HG03575 (cell line): ENCODE measurements around the gene STRBP.
"Not testable (repeated sequence)": the region's sequence is repeated elsewhere in the genome, so short reads cannot be mapped to it uniquely, and the experiment has no call there.

Experiments
- ATAC-seq: cut with Tn5 transposase; IDR thresholded peaks from one replicate; pipeline ENCODE4 v1.9.1; 2021; ENCODE audit not compliant: unreplicated experiment, insufficient number of reproducible peaks, low FRiP score; ENCODE audit errors: extremely low read depth

STRBP gene

DNA sequence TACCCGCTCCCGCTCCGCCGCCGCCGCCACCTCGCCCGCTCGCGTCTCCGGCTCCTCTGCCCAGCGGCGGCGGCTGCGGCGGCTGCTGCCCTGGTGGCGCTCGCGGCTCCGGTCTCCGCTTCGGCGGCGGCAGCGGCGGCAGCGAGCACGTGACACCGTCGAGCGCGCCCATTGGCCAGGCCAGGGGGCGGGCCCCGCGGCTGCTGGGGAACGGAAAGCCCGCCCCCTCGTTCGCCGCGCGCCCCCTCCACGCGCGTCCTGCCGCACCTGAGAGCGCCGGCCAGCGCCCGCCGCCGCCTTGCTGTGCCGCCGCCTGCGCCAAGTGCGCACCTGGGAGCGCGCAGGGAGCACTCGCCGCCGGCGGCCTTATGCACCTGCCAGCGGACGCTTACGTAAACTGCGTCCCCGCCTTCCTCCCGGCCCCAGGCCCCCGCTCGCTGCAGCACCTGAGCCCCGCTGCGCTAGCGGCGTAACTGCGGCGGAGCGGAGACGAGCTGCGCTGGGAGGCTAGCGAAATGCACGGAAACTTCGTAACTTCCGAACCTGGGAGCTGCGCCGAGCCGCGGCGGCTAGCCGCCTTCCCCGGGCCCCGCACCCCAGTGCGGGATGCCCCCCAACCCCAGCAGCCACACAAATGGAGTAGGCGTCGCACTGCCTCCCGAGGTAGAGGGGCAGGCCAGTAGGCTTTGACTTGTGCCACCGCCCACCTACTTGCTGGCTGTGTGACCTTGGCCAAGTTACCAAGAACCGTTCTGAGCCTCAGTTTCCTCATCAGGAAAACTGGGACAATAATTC lies at the start of gene STRBP:
Gene STRBP (minus strand): TSS at position 122 of the 795 bp plus-strand sequence. CDS start 84,452 bp downstream, outside the sequence.
- peak; percentile 43 for ATAC-seq

DNA sequence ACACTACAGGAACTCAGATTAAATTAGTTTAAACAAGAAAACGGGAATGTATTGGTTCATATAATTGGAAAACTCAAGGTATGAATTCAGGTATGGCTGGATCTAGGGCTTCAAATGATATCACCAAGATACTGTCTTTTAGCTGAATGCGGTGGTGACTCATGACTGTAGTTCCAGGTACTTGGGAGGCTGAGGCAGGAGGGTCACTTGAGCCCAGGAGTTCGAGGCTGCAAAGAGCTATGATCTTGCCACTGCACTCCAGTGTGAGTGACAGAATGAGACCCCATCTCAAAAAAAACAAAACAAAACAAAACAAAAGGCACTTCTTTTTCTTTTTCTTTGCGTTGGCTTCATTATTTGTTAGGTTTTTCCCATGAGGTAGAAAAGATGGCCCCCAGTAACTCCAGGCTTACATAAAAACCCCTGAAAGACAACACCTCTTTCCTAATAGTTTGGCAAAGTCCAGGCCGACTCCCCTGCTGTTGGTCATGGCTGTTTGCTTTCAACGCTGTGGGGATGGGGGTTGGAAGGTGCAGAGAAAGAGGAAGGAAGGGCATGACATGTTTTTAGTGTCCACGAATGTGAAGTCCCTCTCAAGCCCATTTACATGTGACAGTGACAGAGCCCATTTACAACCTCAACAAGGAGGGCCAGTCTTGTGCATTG lies 47.8 kb upstream of the STRBP start:
- ATAC-seq: no peak

DNA sequence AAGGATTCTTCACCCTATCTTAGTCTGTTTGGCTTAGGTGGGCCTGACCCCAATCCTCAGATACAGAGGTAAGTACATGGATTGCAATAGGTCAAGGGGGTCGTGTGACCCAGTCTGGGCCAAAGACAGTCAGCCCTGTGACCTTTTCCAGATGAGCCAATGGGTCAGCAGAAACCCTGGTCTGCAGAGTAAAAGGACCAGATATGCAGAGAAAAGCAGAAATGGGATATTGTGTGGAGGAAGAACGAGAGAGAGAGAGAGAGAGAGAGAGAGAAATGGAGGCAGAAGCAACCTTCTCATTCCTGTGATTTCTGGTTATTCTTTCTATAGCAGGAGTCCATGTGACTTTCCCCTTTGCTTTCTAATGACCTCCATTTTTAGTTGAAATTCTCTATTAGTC lies 47.2 kb upstream of the STRBP start:
- ATAC-seq: no peak

DNA sequence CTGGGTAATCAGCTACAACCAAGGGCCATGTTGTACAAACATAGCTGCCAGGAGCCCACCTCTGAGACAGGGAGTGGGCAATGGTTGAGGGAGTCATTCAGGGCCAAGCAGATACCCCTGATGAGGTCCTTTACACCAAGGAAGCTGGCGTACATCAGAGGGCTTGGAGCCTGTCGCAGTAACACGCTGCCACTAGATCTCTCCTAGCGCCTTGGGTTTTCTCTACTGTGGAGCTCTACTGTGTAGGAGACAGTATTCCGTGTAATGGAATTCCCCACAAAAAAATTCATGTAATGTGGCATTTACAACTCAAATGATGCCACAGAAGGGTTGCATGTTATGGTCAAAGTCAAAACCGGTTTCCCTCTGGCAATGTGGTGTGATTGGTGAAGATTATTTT lies 46.2 kb upstream of the STRBP start:
- no peak for ATAC-seq

DNA sequence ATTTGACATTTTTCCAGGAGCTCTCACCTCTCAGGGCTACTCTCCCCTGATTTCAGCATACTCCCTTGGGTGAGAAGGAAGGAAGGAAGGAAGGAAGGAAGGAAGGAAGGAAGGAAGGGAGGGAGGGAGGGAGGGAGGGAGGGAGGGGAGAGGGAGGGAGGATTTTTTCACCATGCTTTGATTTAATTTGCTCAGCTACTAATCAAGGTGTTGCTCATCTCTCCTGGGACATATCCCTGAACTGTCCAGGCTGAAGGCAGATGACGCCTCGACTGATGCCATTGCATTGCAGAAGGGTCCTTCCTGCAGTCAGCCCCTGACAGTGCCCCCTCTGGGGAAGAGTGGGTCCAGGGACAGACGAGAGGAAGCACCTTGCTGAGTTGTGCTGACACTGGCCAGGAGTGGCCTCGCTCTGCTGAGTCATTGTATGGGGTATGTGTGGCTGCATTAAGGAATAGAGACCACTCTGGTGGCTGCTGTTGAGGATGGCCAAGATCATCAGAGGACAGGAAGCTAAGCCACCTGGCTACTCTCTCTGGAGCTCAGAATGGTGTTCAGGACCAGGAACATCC lies 44.0 kb upstream of the STRBP start:
- no peak for ATAC-seq

DNA sequence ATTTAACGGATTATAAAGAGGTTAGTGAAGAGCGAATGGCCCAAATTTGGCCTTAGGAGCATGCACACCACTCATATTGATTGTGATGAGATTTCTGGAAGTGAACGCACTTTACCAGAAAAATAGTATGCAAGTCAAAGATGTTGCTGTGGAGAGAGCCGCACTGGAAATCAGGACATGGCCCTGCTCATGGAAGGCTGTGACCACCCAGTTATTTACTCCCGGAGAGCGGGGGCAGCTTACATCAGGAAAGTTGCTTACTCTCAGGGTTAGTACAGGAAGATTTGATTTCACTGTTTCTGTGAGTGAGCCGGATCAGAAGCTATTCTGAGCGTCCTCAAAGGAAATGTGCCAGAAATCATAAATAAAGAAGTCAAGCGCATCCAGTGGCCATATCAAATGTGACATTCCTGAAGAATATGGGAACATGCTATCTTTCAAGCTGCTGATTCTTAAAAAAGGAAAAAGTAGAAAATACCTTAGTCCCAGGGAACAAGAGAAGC lies 42.9 kb upstream of the STRBP start:
- no peak for ATAC-seq

DNA sequence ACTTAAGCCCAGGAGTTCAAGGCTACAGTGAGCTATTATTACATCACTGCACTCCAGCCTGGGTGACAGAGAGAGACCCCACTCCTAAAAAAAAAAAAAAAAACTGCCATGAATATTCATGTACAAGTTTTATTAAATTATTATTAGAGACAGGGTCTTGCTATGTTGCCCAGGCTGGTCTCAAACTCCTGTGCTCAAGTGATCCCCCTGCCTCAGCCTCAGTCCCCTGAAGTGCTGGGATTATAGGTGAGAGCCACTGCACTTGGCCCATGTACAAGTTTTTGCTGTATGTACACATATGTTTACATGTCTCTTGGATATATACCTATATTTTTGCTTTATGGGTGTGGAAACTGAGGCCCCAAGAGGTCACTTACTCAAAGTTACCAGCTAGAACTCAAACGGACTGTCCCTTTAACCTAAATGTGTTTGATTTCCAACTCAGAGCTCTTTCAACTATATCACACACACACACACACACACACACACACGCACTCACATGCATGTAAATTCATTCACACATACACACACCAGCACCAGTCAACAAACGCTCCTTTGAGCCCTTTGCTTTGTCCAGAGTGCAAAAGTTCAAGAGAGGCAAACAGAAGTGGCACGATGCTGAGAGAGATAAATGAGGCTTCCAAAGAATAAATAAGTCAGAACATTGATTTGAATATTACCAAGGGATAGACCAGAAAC lies 42.3 kb upstream of the STRBP start:
- ATAC-seq: no peak

DNA sequence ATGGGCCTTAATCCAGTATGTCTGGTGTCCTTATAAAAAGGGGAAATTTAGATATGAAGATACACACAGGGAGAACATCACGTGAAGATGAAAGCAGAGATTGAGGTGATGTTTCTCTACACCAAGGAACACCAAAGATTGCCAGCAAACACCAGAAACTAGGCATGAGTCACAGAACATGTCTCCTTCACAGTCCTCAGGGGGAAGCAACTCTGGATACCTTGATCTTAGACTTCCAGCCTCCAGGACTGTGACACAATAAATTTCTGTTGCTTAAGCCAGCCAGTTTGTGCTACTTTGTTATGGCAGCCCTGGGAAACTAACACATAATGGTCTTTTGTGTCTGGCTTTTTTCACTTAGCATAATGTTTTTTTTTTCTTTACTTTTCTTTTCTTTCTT lies 41.2 kb upstream of the STRBP start:
- ATAC-seq: no peak

DNA sequence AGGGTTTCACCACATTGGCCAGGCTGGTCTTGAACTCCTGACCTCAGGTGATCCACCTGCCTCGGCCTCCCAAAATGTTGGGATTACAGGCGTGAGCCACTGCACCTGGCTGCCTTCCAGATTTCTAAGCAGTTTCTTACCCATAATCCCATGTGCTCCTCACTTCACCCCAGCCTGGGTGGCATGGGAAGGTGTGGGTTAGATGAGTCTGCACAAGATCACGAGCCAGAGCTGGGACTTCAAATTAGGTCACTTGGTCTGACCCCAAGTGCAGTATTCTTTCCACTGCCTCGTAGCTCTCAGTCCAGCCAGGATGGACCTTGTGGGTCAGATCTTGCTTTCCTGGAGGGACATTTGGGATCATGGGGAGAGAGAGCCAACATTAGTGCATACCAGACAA lies 37.5 kb upstream of the STRBP start:
- no peak for ATAC-seq

DNA sequence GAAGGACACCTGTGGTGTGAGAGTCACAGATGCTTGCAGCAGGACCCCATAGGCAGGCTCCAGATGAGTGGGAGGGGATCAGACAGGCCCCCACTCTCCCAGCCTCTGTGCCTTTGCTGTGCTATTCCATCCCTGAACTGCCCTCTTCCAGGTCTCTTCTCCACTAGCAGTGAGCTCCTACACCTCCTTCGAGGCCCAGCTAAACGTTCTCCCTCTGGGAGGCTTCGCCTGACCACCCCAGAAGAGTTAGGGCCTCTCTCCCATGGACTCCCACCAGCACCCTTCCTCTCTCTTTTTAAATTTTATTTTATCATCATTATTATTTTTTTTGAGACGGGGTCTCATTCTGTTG lies 35.9 kb upstream of the STRBP start:
- no peak for ATAC-seq

DNA sequence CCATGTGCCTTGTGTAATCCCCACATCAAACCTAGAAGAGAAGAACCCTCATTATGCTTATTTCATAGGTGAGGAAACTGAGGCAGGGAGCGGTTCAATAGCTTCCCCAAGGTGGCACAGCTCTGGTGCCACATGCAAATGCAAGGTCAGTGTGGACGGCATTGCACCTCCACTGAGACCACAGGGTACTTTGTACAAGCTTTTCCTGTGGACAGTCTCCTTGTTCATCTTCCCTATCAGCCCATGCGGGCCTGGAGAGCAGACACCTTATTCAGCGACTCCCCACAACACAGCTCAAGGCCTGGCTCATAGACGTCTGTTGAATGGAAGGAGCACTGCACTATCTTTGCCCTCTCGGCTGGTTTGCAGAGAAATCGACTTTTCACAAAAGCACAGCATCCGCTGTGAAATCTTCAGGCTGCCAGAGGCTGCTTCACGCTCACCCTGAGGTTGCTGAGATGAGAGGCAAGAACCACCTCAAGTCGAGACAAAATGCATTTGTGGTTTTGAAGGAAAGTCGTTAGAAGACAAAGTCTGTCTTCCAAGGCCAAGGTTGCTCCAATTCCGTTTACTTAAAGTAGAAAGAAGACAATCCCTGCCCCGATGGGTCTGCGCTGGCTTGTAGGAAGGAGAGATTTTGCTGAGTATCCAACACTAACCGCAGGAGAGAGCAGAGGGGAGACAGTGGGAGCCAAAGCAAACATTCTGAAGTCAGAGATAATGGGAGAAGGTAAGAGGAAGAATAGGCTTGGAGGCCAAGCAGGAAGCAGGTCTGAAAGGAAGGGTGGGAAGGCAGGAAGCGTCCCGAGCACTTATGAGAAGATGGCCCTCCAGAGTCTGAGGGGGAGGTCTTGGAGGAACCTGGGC lies 34.2 kb upstream of the STRBP start:
- no peak for ATAC-seq

DNA sequence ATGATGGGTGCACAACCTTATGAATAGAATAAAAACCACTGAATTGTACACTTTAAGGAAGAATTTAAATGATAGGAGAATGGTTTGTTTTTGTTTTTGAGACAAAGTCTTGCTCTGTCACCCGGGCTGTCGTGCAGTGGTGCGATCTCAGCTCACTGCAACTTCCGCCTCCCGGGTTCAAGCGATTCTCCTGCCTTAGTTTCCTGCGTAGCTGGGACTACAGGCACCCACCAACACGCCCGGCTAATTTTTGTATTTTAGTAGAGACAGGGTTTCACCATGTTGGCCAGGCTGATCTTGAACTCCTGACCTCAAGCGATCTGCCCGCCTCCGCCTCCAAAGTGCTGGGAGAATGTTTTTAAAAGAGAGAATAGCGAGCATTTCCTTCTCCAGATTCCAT lies 33.5 kb upstream of the STRBP start:
- ATAC-seq: not testable (repeated sequence)

DNA sequence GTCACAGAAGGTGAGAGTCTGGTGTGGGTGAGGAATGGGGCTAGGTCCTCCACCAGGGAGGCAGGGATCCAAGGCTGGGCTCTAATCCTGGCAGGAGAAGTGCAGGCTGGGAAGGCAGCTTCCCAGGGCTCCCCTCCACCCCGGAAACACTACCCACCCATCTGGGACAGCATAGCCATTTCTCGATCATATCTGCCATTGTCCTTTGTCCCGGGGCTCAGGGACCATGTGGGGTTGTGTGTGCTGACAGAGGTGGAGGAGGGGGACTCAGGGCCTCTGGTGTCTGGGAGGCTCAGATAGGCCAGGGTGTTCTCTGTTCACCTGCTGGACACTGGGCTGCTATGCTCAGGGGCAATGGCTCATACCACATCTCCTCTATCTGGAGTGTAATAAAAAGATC lies 32.2 kb upstream of the STRBP start:
- ATAC-seq: no peak

DNA sequence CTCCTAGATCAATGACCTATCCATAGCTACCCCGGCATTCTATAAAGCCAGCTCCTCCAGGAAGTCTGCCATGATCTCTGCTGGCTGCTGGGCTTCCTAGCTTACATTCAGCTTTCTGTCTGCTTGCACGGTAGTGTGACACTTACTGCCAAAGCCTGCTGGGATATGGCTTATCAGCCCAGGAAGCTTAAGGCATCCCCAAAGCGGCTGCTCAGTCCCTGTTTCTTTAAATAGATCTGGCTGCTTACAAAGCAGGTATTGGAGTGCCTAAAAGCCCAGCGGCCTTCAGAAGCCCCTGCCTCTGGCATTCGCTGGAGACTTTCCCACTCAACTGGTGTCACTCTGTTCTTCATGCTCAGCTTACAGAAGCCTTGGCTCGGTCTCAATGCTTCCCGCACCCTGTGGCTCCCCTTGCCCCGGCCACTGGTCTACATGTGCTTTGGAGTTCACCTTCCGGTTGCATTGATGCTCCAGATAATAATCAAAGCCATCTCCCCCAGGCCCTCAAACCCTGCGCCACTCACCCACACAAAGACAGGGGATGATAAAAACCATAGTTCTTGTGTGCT lies 31.3 kb upstream of the STRBP start:
- ATAC-seq: no peak

DNA sequence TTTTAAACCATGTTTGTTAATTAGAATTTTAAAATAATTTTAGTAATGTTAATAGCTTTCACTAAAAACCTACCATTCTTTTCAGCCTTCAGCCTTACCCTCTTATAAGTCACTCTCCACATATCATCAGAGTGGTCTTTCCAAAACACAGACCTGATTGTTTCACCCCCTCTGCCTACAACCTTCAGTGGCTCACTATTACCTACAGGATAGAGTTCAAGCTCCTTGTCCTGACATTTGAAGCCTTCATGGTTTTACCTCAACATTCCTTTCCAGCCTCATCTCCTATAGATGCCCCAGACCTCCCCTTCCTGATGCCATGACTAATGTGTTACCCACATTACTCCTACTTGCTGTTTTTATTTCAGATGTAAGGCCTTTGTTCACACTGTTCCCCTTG lies 27.8 kb upstream of the STRBP start:
- ATAC-seq: no peak

DNA sequence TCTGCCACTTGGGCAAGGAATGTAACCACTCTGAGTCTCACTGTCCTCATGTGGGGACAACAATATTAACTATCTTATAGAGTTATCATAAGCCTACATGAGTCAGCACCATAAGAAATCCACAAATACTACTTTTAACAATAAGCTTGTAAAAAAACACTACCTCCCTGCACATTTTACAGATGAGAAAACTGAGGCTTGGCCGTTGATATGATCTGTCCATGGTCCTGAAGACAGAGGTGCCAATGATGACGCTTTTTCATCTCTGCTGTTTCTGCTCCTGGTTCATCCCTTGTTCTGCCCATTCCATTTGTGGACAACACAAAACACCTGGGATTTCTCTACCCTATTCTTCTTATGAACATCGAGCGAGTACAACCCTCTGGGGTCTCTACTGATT lies 23.4 kb upstream of the STRBP start:
- no peak for ATAC-seq

DNA sequence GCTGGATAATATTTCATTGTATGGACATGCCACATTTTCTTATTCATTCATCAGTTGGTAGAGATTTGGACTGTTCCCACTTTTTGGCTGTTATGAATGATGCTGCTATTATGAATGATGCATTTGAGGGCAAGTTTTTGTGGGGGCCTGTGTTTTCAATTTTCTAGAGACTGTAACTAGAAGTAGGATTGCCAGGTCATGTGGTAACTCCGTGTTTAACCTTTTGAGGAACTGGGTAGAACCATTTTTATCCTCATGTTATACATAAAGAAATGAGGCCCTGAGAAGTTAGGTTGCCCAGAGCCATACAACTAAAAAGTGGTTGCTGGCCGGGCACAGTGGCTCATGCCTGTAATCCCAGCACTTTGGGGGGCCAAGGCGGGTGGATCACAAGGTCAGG lies 22.4 kb upstream of the STRBP start:
- ATAC-seq: no peak

DNA sequence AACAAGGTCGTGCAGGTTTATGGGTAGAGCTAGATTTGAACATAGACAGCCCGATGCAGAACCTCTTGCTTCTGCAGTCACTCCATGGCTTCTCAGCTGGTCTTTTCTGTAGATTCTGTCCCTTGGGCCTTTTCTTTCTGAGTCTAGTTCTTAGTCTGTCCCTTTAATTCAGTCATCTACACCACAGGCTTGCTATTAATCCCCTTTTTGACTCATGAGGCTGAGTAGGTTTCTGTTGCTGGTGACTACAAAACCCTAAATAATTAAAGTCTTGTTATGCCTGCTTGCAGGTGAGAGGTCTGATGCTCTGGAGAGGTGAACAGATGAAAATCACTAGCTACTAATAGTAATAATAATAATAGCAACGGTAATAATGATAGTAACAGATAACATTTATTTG lies 19.3 kb upstream of the STRBP start:
- no peak for ATAC-seq

DNA sequence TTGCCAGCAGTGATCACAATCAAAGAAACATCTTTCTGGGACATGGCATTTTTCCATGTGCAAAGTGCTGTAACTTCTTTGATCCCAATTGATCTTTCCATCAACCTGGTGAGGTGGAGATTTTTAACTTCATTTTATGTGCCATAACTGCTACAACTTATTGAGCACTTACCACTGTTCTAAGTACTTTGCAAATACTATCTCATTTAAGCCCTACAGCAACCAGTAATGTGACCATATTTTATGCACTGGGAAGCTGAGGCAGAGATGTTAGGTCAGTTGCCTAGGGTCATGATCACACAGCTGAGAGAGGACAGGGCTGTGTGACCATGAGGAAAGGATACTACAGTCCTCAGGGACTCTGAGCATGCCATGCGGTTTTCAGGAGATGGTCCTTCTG lies 17.9 kb upstream of the STRBP start:
- ATAC-seq: no peak
